OCI-LY3 (cell line): ENCODE results near the gene ZNF668.

Experiments
- CTCF ChIP-seq: fragments of 200-600, 300-600 bp; sonication (generic); IDR thresholded peaks from 2 replicates; pipeline ENCODE4 v1.5.1; 2014; ENCODE audit warnings: antibody characterized with exemption, low read length, low read depth
- EZH2phosphoT487 ChIP-seq: fragments of 200-600 bp; shearing (Covaris generic); IDR thresholded peaks from 2 replicates; pipeline ENCODE4 v1.6.1; 2018; ENCODE audit warnings: antibody characterized with exemption, mixed run types, low read depth

- TF ChIP-seq CTCF (no peak), EZH2phosphoT487 (no peak)
These were observed 26.0 kb upstream of the ZNF668 start for GRCh38 chr16:31099860-31100638.
